ENCODE measurements around the gene MAB21L3.

- no peak for TF ChIP-seq POLR2AphosphoS5 (IDR thresholded peaks at IDR 0.05; ENCODE audit: low read depth, low read length)
- no peak for TF ChIP-seq TAF1 (IDR thresholded peaks at IDR 0.05; ENCODE audit: low read depth, low read length)
- TF ChIP-seq SPI1 (IDR thresholded peaks at IDR 0.05; ENCODE audit: low read depth, low read length), result no peak
- no peak for TF ChIP-seq POLR2A (IDR thresholded peaks at IDR 0.05; ENCODE audit: low read depth, low read length)
Observed at GRCh38 chr1:116112388-116113140, 1.4 kb downstream of the MAB21L3 start.
